OCI-LY7 (cell line): ENCODE data around the gene REV3L.

Source experiments
- EZH2phosphoT487 ChIP-seq: fragments of 200-600 bp; sonication (generic); IDR thresholded peaks from 2 replicates; pipeline ENCODE4 v1.6.1; 2018; ENCODE audit warnings: low read depth, borderline replicate concordance, mild to moderate bottlenecking, mixed run types, antibody characterized with exemption, low read length, moderate library complexity, mixed read lengths
- TF ChIP-seq, protein P1 (sequence below): fragments of 200-600 bp; sonication (generic); conservative IDR thresholded peaks from 2 replicates; pipeline ENCODE4 v1.5.1; 2014; ENCODE audit warnings: mild to moderate bottlenecking, antibody characterized with exemption, low read length, moderate library complexity, mixed read lengths

DNA sequence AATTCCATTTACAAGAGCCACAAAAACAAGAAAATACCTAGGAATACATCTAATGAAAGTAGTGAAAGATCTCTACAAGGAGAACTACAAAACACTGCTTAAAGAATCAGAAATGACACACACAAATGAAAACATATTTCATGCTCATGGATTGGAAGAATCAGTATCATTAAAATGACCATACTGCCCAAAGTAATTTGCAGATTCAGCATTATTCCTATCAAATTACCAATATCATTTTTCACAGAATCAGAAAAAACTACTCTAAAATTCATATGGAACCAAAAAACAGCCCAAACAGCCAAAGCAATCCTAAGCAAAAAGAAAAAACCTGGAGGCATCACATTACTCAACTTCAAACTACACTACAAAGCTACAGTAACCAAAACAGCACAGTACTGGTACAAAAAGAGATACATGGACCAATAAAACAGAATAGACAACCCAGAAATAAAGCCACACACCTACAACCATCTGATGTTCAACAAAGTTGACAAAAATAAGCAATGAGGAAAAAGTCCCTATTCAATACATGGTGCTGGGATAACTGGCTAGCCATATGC, 24.3 kb downstream of the REV3L start:
- TF ChIP-seq EZH2phosphoT487 = no peak
- TF ChIP-seq, protein P1, sequence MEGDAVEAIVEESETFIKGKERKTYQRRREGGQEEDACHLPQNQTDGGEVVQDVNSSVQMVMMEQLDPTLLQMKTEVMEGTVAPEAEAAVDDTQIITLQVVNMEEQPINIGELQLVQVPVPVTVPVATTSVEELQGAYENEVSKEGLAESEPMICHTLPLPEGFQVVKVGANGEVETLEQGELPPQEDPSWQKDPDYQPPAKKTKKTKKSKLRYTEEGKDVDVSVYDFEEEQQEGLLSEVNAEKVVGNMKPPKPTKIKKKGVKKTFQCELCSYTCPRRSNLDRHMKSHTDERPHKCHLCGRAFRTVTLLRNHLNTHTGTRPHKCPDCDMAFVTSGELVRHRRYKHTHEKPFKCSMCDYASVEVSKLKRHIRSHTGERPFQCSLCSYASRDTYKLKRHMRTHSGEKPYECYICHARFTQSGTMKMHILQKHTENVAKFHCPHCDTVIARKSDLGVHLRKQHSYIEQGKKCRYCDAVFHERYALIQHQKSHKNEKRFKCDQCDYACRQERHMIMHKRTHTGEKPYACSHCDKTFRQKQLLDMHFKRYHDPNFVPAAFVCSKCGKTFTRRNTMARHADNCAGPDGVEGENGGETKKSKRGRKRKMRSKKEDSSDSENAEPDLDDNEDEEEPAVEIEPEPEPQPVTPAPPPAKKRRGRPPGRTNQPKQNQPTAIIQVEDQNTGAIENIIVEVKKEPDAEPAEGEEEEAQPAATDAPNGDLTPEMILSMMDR = no peak
